HG02938 (cell line): ENCODE data around the gene TM4SF18.

Experiments used
- ATAC-seq: cut with Tn5 transposase; IDR thresholded peaks from one replicate; pipeline ENCODE4 v1.9.1; 2021; ENCODE audit warnings: mild to moderate bottlenecking, moderate library complexity; ENCODE audit not compliant: unreplicated experiment

The TM4SF18 gene

GRCh38 chr3:149331396-149331795 lies 2.0 kb downstream of the TM4SF18 start:
- no peak for ATAC-seq

GRCh38 chr3:149330609-149331331 lies 2.7 kb downstream of the TM4SF18 start:
- ATAC-seq = no peak

DNA sequence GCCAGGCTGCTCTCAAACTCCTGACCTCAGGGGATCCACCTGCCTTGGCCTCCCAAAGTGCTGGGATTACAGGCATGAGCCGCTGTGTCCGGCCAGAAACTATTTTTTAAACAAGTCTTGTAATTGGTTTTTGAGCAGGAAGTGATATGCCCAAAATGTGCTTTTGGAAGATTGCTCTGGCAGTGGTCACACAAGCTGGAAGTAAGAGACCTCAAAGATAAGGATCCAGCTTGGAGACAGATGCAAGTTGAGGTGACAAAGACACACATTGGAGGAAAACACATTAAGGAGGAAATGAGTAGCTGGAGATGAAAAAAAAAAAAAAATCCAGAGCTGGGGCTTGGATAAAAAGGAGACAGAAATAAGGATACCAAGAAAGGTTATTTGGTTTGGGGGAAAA lies 6.3 kb downstream of the TM4SF18 start:
- ATAC-seq = no peak

DNA sequence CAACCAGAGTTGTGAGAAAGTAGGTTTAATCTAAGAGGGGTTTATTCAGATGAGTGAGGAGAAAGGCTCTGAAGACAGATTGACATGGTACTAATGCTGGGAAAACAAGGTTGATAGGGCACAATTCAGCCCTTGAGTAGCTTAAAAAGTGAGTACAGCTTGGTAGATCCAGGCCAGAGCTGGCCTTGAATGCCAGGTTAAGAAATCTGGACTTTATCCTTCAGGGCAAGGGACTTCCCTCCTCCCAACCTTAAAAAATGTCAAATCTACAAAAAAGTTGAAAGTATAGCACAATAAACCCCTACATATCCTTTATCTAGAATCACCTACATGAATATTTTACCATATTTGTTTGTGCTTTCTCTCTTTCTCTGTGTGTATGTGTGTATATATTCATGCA lies 7.9 kb downstream of the TM4SF18 start:
- no peak for ATAC-seq

GRCh38 chr3:149324332-149324731 lies 9.1 kb downstream of the TM4SF18 start:
- ATAC-seq = no peak

DNA sequence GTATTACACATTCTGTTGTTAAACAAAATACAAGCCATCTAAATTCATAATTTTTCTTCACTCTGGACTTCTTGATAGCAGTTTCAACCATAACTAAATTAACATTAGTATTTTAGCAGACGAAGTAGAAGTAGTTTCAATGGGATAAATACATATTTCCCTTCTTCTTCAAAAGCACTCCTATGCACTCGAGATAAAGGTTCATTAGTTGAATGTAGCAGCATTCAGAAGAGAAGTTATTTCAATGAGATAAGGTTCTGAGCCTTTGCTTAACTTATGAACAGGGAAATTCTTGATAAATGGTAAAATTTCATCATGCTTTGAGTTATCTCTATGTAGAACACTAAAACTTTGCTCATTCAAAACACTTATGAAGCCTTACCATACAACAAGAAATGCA lies 11.8 kb downstream of the TM4SF18 start:
- ATAC-seq = no peak

DNA sequence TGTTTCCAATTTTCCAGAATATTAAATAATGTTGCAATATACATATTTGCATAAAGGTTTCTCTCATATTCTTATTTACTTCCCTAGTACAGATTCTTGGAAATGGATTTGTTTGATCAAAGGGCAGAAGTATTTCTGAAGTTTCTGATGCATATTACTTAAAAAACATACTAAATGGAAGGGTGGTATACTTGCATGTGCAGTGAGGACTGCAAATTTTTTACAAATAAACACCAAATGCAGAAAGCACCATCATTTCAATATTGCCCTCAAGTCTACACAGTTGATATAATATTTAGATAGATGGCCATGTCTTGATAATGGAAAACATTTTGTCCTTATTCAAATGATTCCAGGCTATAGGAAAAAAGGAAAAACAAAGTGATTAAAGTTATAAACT lies 12.3 kb downstream of the TM4SF18 start:
- ATAC-seq = no peak

- ATAC-seq = no peak
Measured at GRCh38 chr3:149319750-149320149, 13.7 kb downstream of the TM4SF18 start.

DNA sequence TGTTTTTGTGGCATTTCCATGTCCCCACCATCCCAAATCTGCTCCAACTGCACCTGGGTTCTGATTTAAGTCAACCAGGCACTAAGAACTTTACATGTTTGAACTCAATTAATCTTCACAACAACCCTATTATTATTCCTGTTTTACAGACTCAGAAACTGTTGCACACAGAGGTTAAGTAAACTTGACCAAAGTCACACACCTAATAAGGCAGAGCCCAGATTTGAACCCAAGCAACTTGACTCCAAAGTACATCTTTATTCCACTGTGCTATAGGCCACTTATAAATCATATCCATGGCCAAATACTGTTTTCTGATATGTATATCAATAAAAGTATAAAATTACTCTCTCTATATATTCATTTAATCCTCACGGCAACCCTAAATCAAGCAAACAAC lies 16.4 kb downstream of the TM4SF18 start:
- no peak for ATAC-seq

- ATAC-seq = no peak
Measured at GRCh38 chr3:149316437-149316836, 17.0 kb downstream of the TM4SF18 start.

DNA sequence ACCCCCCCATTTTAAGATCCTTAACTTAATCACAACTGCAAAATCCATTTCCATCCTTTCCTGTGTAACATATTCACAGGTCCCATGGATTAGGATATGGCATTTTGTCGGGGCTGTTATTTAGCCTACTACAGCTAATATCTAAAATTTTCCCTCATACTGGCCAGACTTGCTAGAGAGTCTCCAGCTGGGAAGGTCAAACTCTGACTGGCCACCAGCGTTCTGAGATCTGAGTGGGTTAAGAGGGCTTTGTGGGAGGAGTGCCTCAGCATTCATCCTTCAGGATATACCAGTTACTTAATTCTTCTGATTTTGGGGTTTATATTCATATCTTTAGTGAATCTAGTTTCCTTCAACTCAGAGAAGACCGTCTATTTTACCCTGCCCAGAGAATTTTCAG lies 17.7 kb downstream of the TM4SF18 start:
- no peak for ATAC-seq

- ATAC-seq = no peak
Measured at GRCh38 chr3:149314807-149315578, 18.4 kb downstream of the TM4SF18 start.

- ATAC-seq = no peak
Measured at GRCh38 chr3:149313542-149313941, 19.9 kb downstream of the TM4SF18 start.

DNA sequence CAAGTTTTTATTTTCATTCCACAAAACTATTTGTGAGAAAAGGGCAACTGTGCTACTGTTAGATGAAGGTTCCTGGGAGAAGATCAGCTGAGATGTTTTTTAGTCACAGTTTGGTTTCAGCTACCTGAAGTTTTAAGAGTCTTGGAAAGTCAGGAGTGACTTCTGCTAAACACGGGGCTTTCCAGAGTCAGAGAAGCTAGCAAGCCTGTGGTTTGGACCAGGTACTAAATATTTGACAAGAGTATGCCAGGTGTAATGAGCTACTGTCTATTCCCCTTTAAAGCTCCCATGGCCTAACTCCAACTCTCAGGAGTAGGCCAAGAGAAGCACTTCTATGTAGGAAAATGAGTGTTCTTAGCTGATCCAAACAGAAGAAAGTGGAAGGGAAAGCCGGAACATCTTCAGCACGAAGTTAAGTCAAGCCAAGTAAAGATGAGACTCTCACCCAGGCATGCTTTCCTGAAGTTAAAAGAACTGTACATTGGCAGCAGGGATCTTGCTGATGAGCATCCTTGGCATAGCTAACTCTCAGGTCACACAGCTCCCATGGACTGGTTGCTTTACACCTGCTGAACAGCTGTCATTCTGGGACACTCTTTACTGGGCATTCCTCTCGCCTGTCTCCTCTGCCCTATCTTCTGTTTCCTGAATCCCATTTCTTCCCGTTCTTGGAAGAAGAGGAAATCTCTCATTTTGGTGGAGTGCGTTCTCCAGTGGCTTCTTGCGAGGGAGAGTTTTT lies 22.5 kb downstream of the TM4SF18 start:
- ATAC-seq = no peak

- no peak for ATAC-seq
Measured at GRCh38 chr3:149307435-149307783, 26.0 kb downstream of the TM4SF18 start.

GRCh38 chr3:149306751-149307434 lies 26.5 kb downstream of the TM4SF18 start:
- ATAC-seq = no peak

DNA sequence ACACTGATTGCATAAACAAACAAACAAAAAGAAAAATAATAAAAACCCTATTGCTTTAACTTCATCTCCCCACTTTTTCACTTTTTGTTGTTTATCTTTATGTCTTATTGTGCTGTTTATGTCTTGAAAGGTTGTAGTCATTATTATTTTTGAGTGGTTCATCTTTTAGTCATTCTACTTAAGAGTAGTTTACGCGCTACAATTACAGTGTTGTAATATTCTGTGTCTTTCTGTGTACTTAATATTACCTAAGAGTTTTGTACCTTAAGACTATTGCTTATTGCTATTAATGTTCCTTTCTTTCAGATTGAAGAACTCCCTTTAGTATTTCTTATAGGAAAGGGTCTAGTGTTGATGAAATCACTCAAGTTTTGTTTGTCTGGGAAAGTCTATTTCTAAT lies 28.1 kb downstream of the TM4SF18 start:
- no peak for ATAC-seq

GRCh38 chr3:149299938-149300801 lies 33.3 kb downstream of the TM4SF18 start:
- ATAC-seq = no peak

GRCh38 chr3:149296972-149297371 lies 36.5 kb downstream of the TM4SF18 start:
- ATAC-seq = no peak

DNA sequence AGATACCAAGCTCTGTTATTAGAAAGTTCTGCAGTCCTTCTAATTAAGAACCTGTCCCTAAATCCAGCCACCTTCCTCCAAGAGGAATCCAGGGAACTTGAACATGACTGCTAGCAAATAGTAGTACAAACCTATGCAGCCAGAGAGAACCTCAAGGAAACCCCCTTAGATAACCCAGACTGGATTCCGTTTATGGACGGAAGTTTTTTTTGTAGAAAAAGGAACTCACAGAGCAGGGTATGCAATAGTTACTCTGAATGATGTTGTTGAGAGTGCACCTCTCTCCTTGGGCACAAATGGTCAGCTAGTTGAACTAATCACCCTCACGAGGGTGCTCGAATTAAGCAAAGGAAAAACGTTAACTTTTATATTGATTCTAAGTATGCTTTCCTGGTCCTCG lies 40.8 kb downstream of the TM4SF18 start:
- ATAC-seq = no peak
